SU-DHL-6 (cell line): Measurements from ENCODE around the gene ABCA12.

Source experiments
- CTCF ChIP-seq: fragments of 200-600 bp; sonication (generic); IDR thresholded peaks from one replicate; pipeline ENCODE4 v1.5.1; 2017; ENCODE audit warnings: antibody characterized with exemption, mild to moderate bottlenecking, low read length, moderate library complexity; ENCODE audit not compliant: insufficient read depth, poor library complexity, severe bottlenecking
- EZH2phosphoT487 ChIP-seq: fragments of 200-600 bp; sonication (generic), shearing (Covaris generic); conservative IDR thresholded peaks from 2 replicates; pipeline ENCODE4 v1.6.1; 2018; ENCODE audit warnings: mild to moderate bottlenecking, antibody characterized with exemption, low read length, moderate library complexity, mixed read lengths

DNA sequence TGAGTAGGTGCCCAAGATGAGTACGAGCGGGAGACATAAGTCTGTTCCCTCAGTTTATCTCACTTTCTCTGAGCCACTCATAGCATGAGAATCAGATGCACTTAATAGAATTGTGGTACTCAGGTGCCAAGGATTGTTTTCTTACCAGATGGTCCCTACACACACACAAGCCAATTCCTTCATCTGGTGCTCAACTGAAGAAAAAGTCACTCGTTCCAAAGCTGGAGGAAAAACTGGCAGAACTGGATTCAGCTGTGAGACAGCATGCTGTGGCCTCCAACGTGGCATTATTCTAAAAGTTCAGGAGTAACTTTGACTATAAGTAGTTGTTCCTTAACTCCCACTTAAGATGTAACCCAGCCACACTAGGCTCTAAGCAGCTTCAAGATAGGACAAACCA is 33.4 kb upstream of the ABCA12 start:
- TF ChIP-seq CTCF (no peak), EZH2phosphoT487 (no peak)
